ENCODE data around the gene PAQR8. TPM values are rescaled to one million over a fixed set of nuclear protein-coding genes. Genes with fewer than 3 reads are reported as not detected.

PAQR8 gene
- 4.9 and 12.0 TPM in 2 replicates for total RNA-seq

DNA sequence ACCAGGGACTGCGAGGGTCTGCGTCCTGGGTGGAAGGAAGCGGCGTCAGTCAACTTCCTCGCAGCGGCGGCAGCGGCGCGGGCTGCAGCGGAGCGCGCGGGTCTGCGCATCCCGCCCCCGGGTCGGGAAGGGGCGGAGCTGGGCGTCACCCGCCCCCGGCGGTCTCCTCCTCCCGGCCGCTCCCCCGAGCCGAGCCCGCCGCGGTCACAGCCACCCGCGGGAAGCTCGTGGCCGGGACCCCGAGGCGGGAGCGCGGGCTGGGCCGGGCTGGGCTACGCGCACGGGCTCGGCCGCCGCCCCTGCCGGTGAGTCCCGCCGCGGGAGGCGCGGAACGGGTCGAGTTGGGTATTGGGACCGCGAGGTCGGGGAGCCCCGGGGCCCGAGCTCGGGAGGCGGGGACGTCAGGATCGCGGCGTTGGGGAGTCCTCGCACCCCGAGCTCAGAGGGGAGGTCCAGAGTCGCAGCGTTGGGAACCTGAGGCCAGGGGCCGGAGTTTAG lies at the start of gene PAQR8:
TSS of gene PAQR8 (plus strand) at position 207 of the 498 bp plus-strand sequence. CDS start 41,063 bp downstream, outside the sequence.

DNA sequence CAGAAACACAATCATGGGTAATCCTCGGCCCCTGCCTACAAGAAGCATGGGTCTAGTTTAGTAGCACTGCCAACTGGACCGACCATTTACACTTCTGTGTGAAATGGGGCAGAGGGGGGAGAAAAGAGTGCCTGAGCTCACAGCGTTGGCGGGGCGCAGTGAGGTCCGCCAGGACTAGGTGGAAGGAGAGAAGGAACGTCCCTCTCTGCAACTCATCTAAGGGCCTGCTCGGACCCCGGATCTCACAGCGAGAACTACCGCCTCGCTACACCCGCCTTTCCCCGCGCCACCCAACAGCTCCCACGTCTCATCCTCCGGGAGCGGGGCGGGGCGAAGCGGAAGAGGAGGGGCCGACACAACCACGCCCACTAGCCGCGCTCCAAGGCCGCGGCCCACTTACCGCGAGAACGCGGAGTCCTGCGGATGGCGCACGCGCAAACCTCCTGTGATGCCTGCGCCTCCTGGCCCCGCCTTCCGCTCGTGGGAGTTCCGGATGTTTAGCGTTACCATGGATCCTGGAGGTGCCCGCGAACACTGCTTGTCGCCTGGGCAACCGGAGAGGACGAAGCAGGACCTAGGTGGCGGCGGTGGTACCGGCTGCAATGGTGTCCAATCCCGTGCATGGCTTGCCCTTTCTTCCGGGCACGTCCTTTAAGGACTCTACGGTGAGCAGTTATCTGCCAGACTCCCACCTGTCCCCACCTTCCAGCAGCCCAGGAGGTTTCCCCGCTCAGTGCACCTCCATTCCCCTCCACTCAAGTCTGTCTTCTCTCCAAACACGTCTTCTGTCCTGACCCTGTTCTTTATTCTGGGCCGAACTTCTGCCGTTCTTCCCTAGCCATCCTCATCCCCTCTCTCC lies 58.1 kb downstream of the PAQR8 start, which contains the start of gene EFHC1:
TSS of gene EFHC1 (plus strand) at position 534 of the 859 bp plus-strand sequence. CDS start at position 603, 69 bp downstream.

Other genes starting within 250 kb of the PAQR8 start
- not detected in 2 replicates for gene IL17A, start 175.8 kb upstream of the PAQR8 start, total RNA-seq
- not detected in 2 replicates for gene IL17F, start 117.7 kb upstream of the PAQR8 start, total RNA-seq
- gene MCM3, start 77.4 kb upstream of the PAQR8 start, total RNA-seq: 83.4 and 98.9 TPM in 2 replicates
- gene EFHC1, start 58.2 kb downstream of the PAQR8 start, total RNA-seq: 7.8 and 14.7 TPM in 2 replicates
- gene TRAM2, start 214.9 kb downstream of the PAQR8 start, total RNA-seq: 24.3 and 61.2 TPM in 2 replicates